Cardiac muscle cell (in vitro differentiated cells and primary cell): Measurements from ENCODE around the gene GATAD1. TPM values are rescaled to one million over a fixed set of nuclear protein-coding genes. Genes with fewer than 3 reads are reported as not detected.

Source experiments
- DNase-seq, 2 donors: peaks; one replicate each; pipeline versions ENCODE4 v3.0.0 to v3.0.0-alpha.2; 2010 to 2017; ENCODE audit warnings: low read depth in 1 of 2, low spot score in 1 of 2
- H3K27ac ChIP-seq: fragments of 200-600 bp; sonication (generic); 2 replicates; pipeline ENCODE4 v1.5.1; 2016
- H3K27me3 ChIP-seq: fragments of 200-600 bp; sonication (generic); 2 replicates; pipeline ENCODE4 v1.6.0; 2016; ENCODE audit warnings: control low read depth
- H3K36me3 ChIP-seq: fragments of 200-600 bp; sonication (generic); 2 replicates; pipeline ENCODE4 v1.5.1; 2016; ENCODE audit warnings: control low read depth
- H3K4me1 ChIP-seq: fragments of 200-600 bp; sonication (generic); 2 replicates; pipeline ENCODE4 v1.8.1; 2017; ENCODE audit warnings: low read depth, mild to moderate bottlenecking, mixed run types
- H3K4me3 ChIP-seq: fragments of 200-600 bp; sonication (generic); 2 replicates; pipeline ENCODE4 v1.5.1; 2016; ENCODE audit warnings: mild to moderate bottlenecking
- H3K9me3 ChIP-seq: fragments of 200-600 bp; sonication (generic); 2 replicates; pipeline ENCODE4 v1.5.1; 2017; ENCODE audit warnings: low read depth, mild to moderate bottlenecking, control low read depth
- polyA plus RNA-seq: library from polyadenylated mRNA; unstranded; fragments of >200 nt; fragmentation: Nextera tagmentation; extraction: Ambion mirVana; gene quantifications from 2 replicates; pipeline ENCODE4 v1.2.1, GENCODE V29; 2016
- total RNA-seq: library from RNA; depleted of rRNA; stranded (reverse); fragments of >200 nt; gene quantifications from 2 replicates; pipeline ENCODE4 v1.2.3, GENCODE V29; 2016
- TF ChIP-seq, protein P1 (sequence below): IDR thresholded peaks from 2 replicates; pipeline ENCODE4 v1.5.1; 2012; ENCODE audit warnings: low read depth, mild to moderate bottlenecking, low read length

Gene GATAD1
- total and polyA plus RNA-seq, 2 experiments from 2014 or later: 43.0 to 50.8 TPM

DNA sequence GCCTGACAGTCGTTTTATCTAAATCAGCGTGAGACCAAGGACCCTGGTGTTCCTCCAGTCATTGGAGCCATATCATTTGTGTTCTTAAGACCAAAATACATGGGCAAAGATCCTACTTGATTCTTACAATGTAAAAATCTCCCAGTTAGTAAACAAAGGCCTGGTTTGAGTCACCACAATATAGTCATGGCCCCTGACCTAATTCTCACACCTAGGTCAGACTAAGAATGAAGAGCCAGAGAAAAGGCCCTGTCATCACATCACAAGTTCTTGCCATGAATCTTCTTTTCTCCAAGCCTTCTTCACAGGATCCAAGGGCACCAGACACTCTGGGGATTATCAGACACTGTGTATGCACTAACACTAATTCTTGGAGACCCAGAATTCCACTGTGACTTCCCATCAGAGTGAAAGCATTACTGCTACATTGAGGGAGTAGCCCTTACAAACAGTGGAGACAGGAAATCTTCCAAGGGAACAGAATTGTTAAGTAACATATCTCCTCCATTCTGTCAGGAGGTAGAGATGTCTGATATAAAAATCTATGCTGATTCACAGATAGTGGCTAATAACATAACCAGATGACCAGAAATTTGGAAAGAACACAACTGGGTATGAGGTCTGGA, 38.1 kb downstream of the GATAD1 start:
- no peaks in the 10 kb centered on the region for H3K27me3 ChIP-seq
- peaks cover 44% of the 10 kb centered on the region for H3K36me3 ChIP-seq
- no peaks in the 10 kb centered on the region for H3K4me1 ChIP-seq
- no peak overlapping the region for H3K4me3 ChIP-seq
- DNase-seq: no peak
- H3K9me3 ChIP-seq: no peaks in the 10 kb centered on the region
- TF ChIP-seq, protein P1, sequence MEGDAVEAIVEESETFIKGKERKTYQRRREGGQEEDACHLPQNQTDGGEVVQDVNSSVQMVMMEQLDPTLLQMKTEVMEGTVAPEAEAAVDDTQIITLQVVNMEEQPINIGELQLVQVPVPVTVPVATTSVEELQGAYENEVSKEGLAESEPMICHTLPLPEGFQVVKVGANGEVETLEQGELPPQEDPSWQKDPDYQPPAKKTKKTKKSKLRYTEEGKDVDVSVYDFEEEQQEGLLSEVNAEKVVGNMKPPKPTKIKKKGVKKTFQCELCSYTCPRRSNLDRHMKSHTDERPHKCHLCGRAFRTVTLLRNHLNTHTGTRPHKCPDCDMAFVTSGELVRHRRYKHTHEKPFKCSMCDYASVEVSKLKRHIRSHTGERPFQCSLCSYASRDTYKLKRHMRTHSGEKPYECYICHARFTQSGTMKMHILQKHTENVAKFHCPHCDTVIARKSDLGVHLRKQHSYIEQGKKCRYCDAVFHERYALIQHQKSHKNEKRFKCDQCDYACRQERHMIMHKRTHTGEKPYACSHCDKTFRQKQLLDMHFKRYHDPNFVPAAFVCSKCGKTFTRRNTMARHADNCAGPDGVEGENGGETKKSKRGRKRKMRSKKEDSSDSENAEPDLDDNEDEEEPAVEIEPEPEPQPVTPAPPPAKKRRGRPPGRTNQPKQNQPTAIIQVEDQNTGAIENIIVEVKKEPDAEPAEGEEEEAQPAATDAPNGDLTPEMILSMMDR: no peak
- H3K27ac ChIP-seq: no peak overlapping the region

DNA sequence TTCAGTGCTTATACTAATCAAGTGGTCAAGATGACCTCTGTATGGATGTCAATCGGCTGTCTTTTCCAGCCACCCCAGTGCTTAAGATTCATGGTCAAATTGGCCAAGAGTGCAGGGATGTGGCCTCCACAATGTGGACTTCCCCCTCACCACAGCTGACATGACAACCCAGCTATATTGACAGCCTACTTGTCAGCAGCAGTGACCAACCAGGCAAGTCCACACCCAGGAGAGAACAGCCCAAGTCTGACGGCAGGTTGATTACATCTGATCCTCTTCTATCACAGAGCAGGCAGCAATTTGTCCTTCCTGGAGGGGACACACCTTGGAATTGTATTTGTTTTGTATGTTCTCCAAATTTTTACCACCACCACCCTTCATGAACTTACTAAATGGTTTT, 38.7 kb downstream of the GATAD1 start:
- Histone ChIP-seq H3K27ac (no peak overlapping the region), H3K9me3 (no peaks in the 10 kb centered on the region), H3K4me3 (no peak overlapping the region), H3K4me1 (no peaks in the 10 kb centered on the region), H3K27me3 (no peaks in the 10 kb centered on the region), H3K36me3 (peaks cover 49% of the 10 kb centered on the region)
- TF ChIP-seq, protein P1: no peak
- no peak for DNase-seq

DNA sequence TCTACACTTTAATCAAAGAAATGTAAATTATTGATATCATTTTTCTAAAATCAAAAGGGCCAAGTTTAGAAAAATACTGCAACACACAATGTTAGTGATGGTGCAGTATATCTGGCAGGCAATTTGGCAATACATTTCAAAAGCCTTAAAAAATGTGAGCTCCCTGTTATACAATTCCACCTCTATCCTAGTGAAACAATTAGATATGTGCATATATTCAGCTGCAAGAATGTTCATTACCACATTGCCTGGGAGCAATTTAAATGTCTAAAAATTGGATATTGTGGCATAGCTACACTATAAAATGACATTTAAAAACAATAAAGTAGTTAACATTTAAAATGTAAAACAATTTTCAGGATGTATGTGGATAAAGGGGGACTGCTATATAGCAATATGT, 40.5 kb downstream of the GATAD1 start:
- Histone ChIP-seq H3K27me3 (no peaks in the 10 kb centered on the region), H3K9me3 (no peaks in the 10 kb centered on the region), H3K36me3 (peaks cover 67% of the 10 kb centered on the region), H3K4me3 (no peak overlapping the region), H3K27ac (no peak overlapping the region), H3K4me1 (no peaks in the 10 kb centered on the region)
- DNase-seq: no peak
- TF ChIP-seq, protein P1: no peak

DNA sequence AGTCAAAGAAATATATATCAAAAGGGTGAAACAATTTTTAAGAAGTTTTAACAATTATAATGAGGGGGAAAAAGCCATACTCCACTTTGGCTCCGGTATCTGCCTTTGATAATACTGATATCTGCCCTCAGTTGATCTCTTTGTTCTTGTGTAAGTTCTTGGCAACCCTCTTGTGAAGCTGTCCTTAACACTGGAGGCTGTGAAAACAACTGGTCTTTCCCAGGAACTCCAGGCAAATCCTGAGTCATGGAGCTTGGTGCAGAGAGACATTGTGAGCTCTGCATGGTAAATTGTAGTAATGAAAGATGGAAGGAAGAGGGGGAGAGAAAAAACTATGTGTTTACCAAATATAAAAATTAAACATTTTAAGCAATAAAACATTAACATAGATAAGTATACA, 42.4 kb downstream of the GATAD1 start:
- no peaks in the 10 kb centered on the region for H3K9me3 ChIP-seq
- TF ChIP-seq, protein P1: no peak
- H3K27ac ChIP-seq: peak overlapping the region; percentile 12
- H3K27me3 ChIP-seq: no peaks in the 10 kb centered on the region
- H3K4me1 ChIP-seq: no peaks in the 10 kb centered on the region
- H3K36me3 ChIP-seq: peaks cover 83% of the 10 kb centered on the region
- H3K4me3 ChIP-seq: no peak overlapping the region
- peak in 1 of 2 donors; percentile 51 for DNase-seq

DNA sequence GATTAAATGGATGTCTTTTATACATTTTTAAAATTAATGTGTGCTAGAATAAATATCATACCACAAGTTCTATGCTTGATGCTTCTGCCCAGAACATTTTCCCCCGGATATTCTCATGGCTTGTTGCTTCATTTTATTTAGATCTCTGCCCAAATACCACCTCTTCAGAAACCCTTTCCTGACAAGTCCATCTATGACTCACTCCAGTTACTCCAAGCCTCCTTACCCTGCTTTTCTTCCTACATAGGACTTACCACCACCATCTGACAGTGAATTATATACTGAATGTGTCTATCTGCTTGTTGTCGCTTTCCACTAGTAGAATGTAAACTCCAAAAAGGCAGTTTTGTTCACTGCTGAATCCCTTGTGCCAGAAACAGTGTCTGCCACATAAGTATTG, 49.6 kb downstream of the GATAD1 start:
- DNase-seq: peak in 1 of 2 donors; percentile 36
- Histone ChIP-seq H3K27ac (no peak overlapping the region), H3K36me3 (peaks cover 66% of the 10 kb centered on the region), H3K4me1 (no peaks in the 10 kb centered on the region), H3K27me3 (no peaks in the 10 kb centered on the region), H3K4me3 (no peak overlapping the region), H3K9me3 (no peaks in the 10 kb centered on the region)
- TF ChIP-seq, protein P1: no peak
